ENCODE measurements around the gene CACNG3. TPM values are rescaled to one million over a fixed set of nuclear protein-coding genes. Genes with fewer than 3 reads are reported as not detected.

Gene CACNG3
- total RNA-seq, 1 donor from 2014 or later = not detected

DNA sequence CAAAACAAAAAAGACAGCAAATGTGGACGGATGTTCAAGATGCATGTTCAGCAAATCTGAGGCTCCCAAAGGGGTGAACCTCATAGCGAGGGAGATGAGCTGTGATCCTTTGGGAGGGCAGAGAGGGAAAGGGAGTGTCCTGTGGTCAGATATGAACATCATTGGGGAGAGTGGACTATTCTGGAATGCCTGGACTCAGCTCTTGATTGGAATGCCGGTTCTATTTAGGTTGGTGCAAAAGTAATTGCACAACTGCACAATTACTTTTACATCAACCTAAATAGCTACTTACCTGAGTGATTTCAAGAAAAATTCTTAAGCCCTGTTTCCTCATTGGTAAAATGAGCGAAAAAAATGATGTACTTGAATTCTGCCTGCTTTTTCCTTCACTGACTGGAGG lies 89.6 kb downstream of the CACNG3 start:
- H3K27me3 Mint-ChIP-seq (ENCODE audit: unreplicated experiment) = no peaks in the 10 kb centered on the region
- no peaks in the 10 kb centered on the region for H3K36me3 Mint-ChIP-seq (ENCODE audit: low read depth, unreplicated experiment)
- no peaks in the 10 kb centered on the region for H3K9me3 Mint-ChIP-seq (ENCODE audit: unreplicated experiment)
- no peak for DNase-seq (ENCODE audit: low spot score)
- no peaks in the 10 kb centered on the region for H3K4me1 Mint-ChIP-seq (ENCODE audit: unreplicated experiment)
- H3K4me3 Mint-ChIP-seq (ENCODE audit: unreplicated experiment) = no peak overlapping the region
- TF ChIP-seq, protein P1, sequence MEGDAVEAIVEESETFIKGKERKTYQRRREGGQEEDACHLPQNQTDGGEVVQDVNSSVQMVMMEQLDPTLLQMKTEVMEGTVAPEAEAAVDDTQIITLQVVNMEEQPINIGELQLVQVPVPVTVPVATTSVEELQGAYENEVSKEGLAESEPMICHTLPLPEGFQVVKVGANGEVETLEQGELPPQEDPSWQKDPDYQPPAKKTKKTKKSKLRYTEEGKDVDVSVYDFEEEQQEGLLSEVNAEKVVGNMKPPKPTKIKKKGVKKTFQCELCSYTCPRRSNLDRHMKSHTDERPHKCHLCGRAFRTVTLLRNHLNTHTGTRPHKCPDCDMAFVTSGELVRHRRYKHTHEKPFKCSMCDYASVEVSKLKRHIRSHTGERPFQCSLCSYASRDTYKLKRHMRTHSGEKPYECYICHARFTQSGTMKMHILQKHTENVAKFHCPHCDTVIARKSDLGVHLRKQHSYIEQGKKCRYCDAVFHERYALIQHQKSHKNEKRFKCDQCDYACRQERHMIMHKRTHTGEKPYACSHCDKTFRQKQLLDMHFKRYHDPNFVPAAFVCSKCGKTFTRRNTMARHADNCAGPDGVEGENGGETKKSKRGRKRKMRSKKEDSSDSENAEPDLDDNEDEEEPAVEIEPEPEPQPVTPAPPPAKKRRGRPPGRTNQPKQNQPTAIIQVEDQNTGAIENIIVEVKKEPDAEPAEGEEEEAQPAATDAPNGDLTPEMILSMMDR (IDR thresholded peaks at IDR 0.05; ENCODE audit: unreplicated experiment) = no peak
- no peak overlapping the region for H3K27ac Mint-ChIP-seq (ENCODE audit: unreplicated experiment)

- Mint-ChIP-seq H3K27me3 (ENCODE audit: unreplicated experiment) (no peaks in the 10 kb centered on the region), H3K36me3 (ENCODE audit: low read depth, unreplicated experiment) (no peaks in the 10 kb centered on the region), H3K27ac (ENCODE audit: unreplicated experiment) (no peak overlapping the region), H3K9me3 (ENCODE audit: unreplicated experiment) (no peaks in the 10 kb centered on the region), H3K4me1 (ENCODE audit: unreplicated experiment) (no peaks in the 10 kb centered on the region), H3K4me3 (ENCODE audit: unreplicated experiment) (no peak overlapping the region)
- TF ChIP-seq, protein P1 (IDR thresholded peaks at IDR 0.05; ENCODE audit: unreplicated experiment) = no peak
- no peak for DNase-seq (ENCODE audit: low spot score)
Measured at GRCh38 chr16:24346734-24347133, 90.6 kb downstream of the CACNG3 start.

DNA sequence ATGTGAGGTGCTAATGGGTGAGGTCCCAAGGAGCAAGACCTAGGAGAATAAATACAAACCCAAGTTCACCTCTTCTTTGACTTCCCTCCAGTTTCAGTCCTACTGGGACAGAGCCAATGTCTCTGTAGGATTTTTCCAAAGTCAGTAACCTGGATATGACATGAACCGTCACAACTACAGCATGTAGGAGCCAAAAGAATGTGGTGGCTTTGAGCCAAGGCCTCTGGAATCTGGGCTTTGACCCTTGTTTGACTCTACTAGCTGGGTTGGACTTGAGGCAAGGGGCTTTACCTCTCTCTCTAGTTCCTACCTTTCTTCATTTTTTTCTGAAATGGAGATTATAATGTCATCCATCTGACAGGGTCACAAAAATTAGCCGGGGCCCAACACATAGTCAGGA lies 91.4 kb downstream of the CACNG3 start:
- no peak for DNase-seq (ENCODE audit: low spot score)
- H3K36me3 Mint-ChIP-seq (ENCODE audit: low read depth, unreplicated experiment) = no peaks in the 10 kb centered on the region

GRCh38 chr16:24348545-24349290 lies 92.6 kb downstream of the CACNG3 start:
- DNase-seq (ENCODE audit: low spot score) = no peak
- Mint-ChIP-seq H3K27me3 (ENCODE audit: unreplicated experiment) (no peaks in the 10 kb centered on the region), H3K9me3 (ENCODE audit: unreplicated experiment) (no peaks in the 10 kb centered on the region), H3K36me3 (ENCODE audit: low read depth, unreplicated experiment) (no peaks in the 10 kb centered on the region), H3K27ac (ENCODE audit: unreplicated experiment) (no peak overlapping the region), H3K4me3 (ENCODE audit: unreplicated experiment) (no peak overlapping the region), H3K4me1 (ENCODE audit: unreplicated experiment) (no peaks in the 10 kb centered on the region)
- TF ChIP-seq, protein P1 (IDR thresholded peaks at IDR 0.05; ENCODE audit: unreplicated experiment) = no peak

More for the DNA sequence above, 91.4 kb downstream of the CACNG3 start:
- H3K27me3 Mint-ChIP-seq (ENCODE audit: unreplicated experiment) = no peaks in the 10 kb centered on the region
- no peaks in the 10 kb centered on the region for H3K4me1 Mint-ChIP-seq (ENCODE audit: unreplicated experiment)
- H3K27ac Mint-ChIP-seq (ENCODE audit: unreplicated experiment) = no peak overlapping the region
- H3K4me3 Mint-ChIP-seq (ENCODE audit: unreplicated experiment) = no peak overlapping the region
- no peaks in the 10 kb centered on the region for H3K9me3 Mint-ChIP-seq (ENCODE audit: unreplicated experiment)
- TF ChIP-seq, protein P1 (IDR thresholded peaks at IDR 0.05; ENCODE audit: unreplicated experiment) = no peak

DNA sequence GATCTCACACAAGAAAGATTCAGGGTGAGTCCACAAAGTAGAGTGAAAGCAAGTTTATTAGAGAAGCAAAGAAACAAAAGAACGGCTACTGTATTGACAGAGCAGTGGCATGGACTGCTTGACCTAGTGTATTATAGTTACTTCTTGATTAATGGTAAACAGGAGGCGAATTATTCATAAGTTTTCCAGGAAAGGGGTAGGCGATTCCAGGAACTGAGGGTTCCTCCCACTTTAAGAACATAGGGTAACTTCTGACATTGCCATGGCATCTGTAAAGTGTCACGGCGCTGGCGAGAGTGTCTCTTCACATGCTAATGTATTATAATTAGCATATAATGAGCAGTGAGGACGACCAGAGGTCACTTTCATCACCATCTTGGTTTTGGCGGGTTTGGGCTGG lies 93.2 kb downstream of the CACNG3 start:
- no peak overlapping the region for H3K27ac Mint-ChIP-seq (ENCODE audit: unreplicated experiment)
- no peaks in the 10 kb centered on the region for H3K27me3 Mint-ChIP-seq (ENCODE audit: unreplicated experiment)
- H3K9me3 Mint-ChIP-seq (ENCODE audit: unreplicated experiment) = no peaks in the 10 kb centered on the region
- DNase-seq (ENCODE audit: low spot score) = no peak
- no peaks in the 10 kb centered on the region for H3K4me1 Mint-ChIP-seq (ENCODE audit: unreplicated experiment)
- TF ChIP-seq, protein P1 (IDR thresholded peaks at IDR 0.05; ENCODE audit: unreplicated experiment) = no peak
- no peaks in the 10 kb centered on the region for H3K36me3 Mint-ChIP-seq (ENCODE audit: low read depth, unreplicated experiment)
- no peak overlapping the region for H3K4me3 Mint-ChIP-seq (ENCODE audit: unreplicated experiment)

Measured in endothelial cell (in vitro differentiated cells).